Natural killer cell (primary cell): ENCODE measurements around the gene FHOD1. TPM values are rescaled to one million over a fixed set of nuclear protein-coding genes. Genes with fewer than 3 reads are reported as not detected.

Source experiments
- ATAC-seq, 3 donors: fragments of 150-1000 bp in 2 of 3; fragments of 200-7000 bp in 1 of 3; cut with Tn5 transposase; 1 replicate in 1 of 3; 2 replicates in 2 of 3; pipeline ENCODE4 v1.10.0; 2021; ENCODE audit warnings: mild to moderate bottlenecking in 2 of 3, moderate library complexity in 2 of 3
- DNase-seq, 2 donors: peaks; one replicate each; pipeline versions ENCODE4 v3.0.0 to v3.0.0-alpha.2; 2013 to 2021; ENCODE audit warnings: mixed read lengths in 1 of 2
- H3K27ac ChIP-seq: one replicate; pipeline ENCODE4 v1.5.1; 2013; ENCODE audit warnings: mild to moderate bottlenecking, low read length
- H3K27me3 ChIP-seq: one replicate; pipeline ENCODE4 v1.6.1; 2013; ENCODE audit warnings: low read length; ENCODE audit not compliant: control insufficient read depth, insufficient read depth
- H3K36me3 ChIP-seq: one replicate; pipeline ENCODE4 v1.6.1; 2013; ENCODE audit warnings: low read length; ENCODE audit not compliant: control insufficient read depth, insufficient read depth
- H3K4me1 ChIP-seq: one replicate; pipeline ENCODE4 v1.6.1; 2013; ENCODE audit warnings: low read length; ENCODE audit not compliant: control insufficient read depth, insufficient read depth
- H3K4me3 ChIP-seq: one replicate; pipeline ENCODE4 v1.5.1; 2013; ENCODE audit warnings: low read length
- H3K9me3 ChIP-seq: one replicate; pipeline ENCODE4 v1.6.1; 2013; ENCODE audit warnings: low read length; ENCODE audit not compliant: control insufficient read depth, insufficient read depth
- H3K27ac Mint-ChIP-seq, 2 donors: one replicate each; pipeline ENCODE4 v1.8.0; 2022; ENCODE audit warnings: mild to moderate bottlenecking in 2 of 2, mixed read lengths in 2 of 2, moderate library complexity in 1 of 2
- H3K27me3 Mint-ChIP-seq, 2 donors: one replicate each; pipeline ENCODE4 v1.8.0; 2022; ENCODE audit warnings: low read depth in 2 of 2, mixed read lengths in 2 of 2
- H3K36me3 Mint-ChIP-seq: one replicate; pipeline ENCODE4 v1.8.0; 2022; ENCODE audit warnings: mixed read lengths
- H3K4me1 Mint-ChIP-seq, 2 donors: one replicate each; pipeline ENCODE4 v1.8.0; 2022; ENCODE audit warnings: mixed read lengths in 2 of 2
- H3K4me3 Mint-ChIP-seq: one replicate; pipeline ENCODE4 v1.8.0; 2022; ENCODE audit warnings: mild to moderate bottlenecking, moderate library complexity, mixed read lengths
- H3K9me3 Mint-ChIP-seq, 2 donors: one replicate each; pipeline ENCODE4 v1.8.0; 2022; ENCODE audit warnings: mixed read lengths in 2 of 2
- CTCF ChIP-seq: fragments of 200-600 bp; IDR thresholded peaks from one replicate; pipeline ENCODE4 v1.8.0; 2022; ENCODE audit warnings: antibody characterized with exemption
- WGBS: methylation state at CpG from one replicate; pipeline ENCODE4 v1.1.7; 2013; ENCODE audit warnings: missing lambda C conversion rate; ENCODE audit not compliant: insufficient coverage; 5-methylcytosine and 5-hydroxymethylcytosine counted together
- intact Hi-C: fragments of 100-400 bp; cut with micrococcal nuclease; formaldehyde crosslinking; loops from one replicate; pipeline ENCODE4 v1.14.2; 2022
- total RNA-seq, 4 donors: library from RNA; stranded (reverse); fragments of 120-200 nt in 1 of 4; gene quantifications; one replicate each; pipeline versions ENCODE4 v1.2.3 to v1.2.4, GENCODE V29; 2013 to 2022

FHOD1 gene
- total RNA-seq, 3 donors from 2014 or later (not counting 1 experiment from before 2014, with no cell fraction given): 79.3 to 96.8 (median 89.2) TPM

GRCh38 chr16:67280090-67281015 is 33.1 kb upstream of the FHOD1 start:
- Mint-ChIP-seq H3K27ac (peak overlapping the region in 1 of 2 donors; percentile 70), H3K4me1 (peaks cover 6 to 8% of the 10 kb centered on the region in 2 donors), H3K36me3 (peaks cover 7% of the 10 kb centered on the region), H3K4me3 (no peak overlapping the region), H3K9me3 (no peaks in the 10 kb centered on the region), H3K27me3 (no peaks in the 10 kb centered on the region)
- Histone ChIP-seq H3K9me3 (no peaks in the 10 kb centered on the region), H3K4me1 (peaks cover 20% of the 10 kb centered on the region), H3K27ac (no peak overlapping the region), H3K4me3 (no peak overlapping the region), H3K27me3 (no peaks in the 10 kb centered on the region), H3K36me3 (peaks cover 2% of the 10 kb centered on the region)
- no peak for DNase-seq
- intact Hi-C loops: no loop called here
- 98% methylated on average over 15 of the region's 15 CpGs for WGBS
- no peak for TF ChIP-seq CTCF
- no peak for ATAC-seq

GRCh38 chr16:67279296-67280089 is 32.2 kb upstream of the FHOD1 start, which contains the start of gene PLEKHG4:
Gene PLEKHG4, plus strand, starts transcription at chr16:67279532. Its CDS starts 513 bp downstream, at chr16:67280045.
- peak; percentile 74 to 91 for DNase-seq
- H3K27ac ChIP-seq: no peak within 1 kb of the TSS
- peak; percentile 98 to 99 (median 98) for ATAC-seq
- peaks cover 20% of the 10 kb centered on the region for H3K4me1 ChIP-seq
- H3K9me3 ChIP-seq: no peaks in the 10 kb centered on the region
- intact Hi-C loops: no loop called here
- TF ChIP-seq CTCF: peak; percentile 70
- Mint-ChIP-seq H3K36me3 (peaks cover 7% of the 10 kb centered on the region), H3K27me3 (no peaks in the 10 kb centered on the region), H3K9me3 (no peaks in the 10 kb centered on the region), H3K27ac (peak within 1 kb of the TSS in 1 of 2 donors; percentile 70), H3K4me3 (peak within 1 kb of the TSS; percentile 73), H3K4me1 (peaks cover 6 to 8% of the 10 kb centered on the region in 2 donors)
- H3K36me3 ChIP-seq: peaks cover 2% of the 10 kb centered on the region
- 29% methylated on average over 83 of the region's 83 CpGs for WGBS
- peak within 1 kb of the TSS; percentile 51 for H3K4me3 ChIP-seq
- H3K27me3 ChIP-seq: no peaks in the 10 kb centered on the region

GRCh38 chr16:67278773-67279295 is 31.6 kb upstream of the FHOD1 start:
- WGBS: under 1% methylated on average over 41 of the region's 42 CpGs
- H3K4me3 ChIP-seq: peak overlapping the region; percentile 51
- H3K27ac ChIP-seq: no peak overlapping the region
- H3K4me3 Mint-ChIP-seq: peak overlapping the region; percentile 73
- DNase-seq (peak in 1 of 2 donors; percentile 65), ATAC-seq (peak; percentile 45 to 59 (median 47))
- H3K27ac Mint-ChIP-seq: peak overlapping the region in 1 of 2 donors; percentile 70
- H3K4me1 Mint-ChIP-seq: peaks cover 6 to 8% of the 10 kb centered on the region in 2 donors
- no peaks in the 10 kb centered on the region for H3K27me3 ChIP-seq
- intact Hi-C loops: no loop called here
- no peaks in the 10 kb centered on the region for H3K9me3 ChIP-seq
- H3K4me1 ChIP-seq: peaks cover 20% of the 10 kb centered on the region
- H3K27me3 Mint-ChIP-seq: no peaks in the 10 kb centered on the region
- no peaks in the 10 kb centered on the region for H3K9me3 Mint-ChIP-seq
- H3K36me3 Mint-ChIP-seq: peaks cover 7% of the 10 kb centered on the region
- TF ChIP-seq CTCF: no peak
- H3K36me3 ChIP-seq: peaks cover 2% of the 10 kb centered on the region
